ENCODE data around the gene COL4A2.
A peak's percentile ranks its signal among the peaks of the same experiment; 100 is the strongest.
"Not testable (repeated sequence)": the region's sequence is repeated elsewhere in the genome, so short reads cannot be mapped to it uniquely, and the experiment has no call there.

Gene COL4A2

GRCh38 chr13:110445722-110446574 is 138.9 kb downstream of the COL4A2 start:
- DNase-seq: no peak

DNA sequence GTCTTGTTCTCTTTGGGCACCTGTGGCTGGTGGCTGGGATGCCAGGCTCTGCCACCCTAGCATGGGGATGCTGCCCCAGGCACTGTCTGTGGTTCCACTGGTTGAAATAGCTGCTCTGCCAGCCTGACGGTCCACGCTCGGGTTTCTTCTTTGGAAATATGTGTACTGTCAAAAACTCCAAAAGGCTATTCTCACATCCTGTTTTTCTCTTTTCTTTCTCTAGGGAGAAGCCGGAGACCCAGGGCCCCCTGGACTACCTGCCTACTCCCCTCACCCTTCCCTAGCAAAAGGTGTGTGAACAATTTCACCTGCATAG is 139.4 kb downstream of the COL4A2 start:
- no peak for DNase-seq

GRCh38 chr13:110447058-110447511 is 140.0 kb downstream of the COL4A2 start:
- DNase-seq: no peak

GRCh38 chr13:110447801-110448200 is 140.7 kb downstream of the COL4A2 start:
- no peak for DNase-seq

- DNase-seq: peak; percentile 12 to 26
These were observed 141.1 kb downstream of the COL4A2 start for GRCh38 chr13:110448230-110448629.

DNA sequence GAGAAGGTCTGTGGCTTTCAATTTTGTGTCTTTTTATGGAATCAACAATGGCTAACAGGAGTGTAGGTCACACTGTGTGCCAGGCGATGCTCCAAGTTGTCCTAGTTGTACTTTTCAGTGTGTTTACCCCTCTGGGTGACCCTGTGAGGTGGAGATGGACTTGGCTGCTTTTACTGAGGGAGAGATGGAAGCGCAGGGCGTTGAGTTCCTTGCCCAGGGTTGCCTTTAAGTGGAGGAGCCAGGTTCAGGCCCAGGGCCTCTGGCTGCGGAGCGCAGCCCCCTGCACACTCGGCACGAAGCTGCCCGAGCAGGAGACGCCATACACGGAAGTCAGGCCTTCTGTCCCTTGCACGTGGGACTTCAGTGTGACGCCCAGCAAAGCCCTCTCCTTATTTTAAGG is 141.6 kb downstream of the COL4A2 start:
- no peak for DNase-seq

DNA sequence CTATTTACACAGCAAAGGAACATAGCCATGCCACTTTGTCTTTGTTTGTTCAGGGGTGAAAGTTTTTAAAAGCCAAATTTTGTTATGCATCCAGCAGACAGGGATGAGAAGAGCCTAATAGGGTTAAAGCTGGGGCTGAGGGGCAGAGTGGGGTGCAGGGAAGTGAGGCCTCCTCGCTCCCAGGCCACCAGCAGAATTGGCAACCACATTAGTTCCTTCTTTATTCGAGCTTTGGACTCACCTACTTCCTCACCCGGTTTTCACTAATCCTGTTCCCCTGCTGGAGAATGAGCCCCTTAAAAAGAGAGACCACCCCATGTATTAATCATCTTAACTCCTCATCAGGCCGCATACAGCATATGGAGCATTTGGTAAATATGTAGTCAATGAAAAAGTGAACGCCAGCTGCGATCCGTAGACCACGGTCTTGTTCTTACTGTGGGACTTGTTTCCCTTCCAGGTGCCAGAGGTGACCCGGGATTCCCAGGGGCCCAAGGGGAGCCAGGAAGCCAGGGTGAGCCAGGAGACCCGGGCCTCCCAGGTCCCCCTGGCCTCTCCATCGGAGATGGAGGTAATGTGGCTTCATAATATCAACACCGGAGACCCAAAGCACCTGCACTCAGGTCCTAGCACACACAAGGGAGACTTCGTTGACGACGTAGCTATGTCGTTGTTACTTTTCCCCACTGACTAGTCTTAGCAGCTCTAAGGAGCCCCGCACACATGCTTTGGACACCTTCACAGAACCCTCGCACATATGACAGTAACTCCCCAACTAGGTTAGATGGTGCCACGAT is 142.3 kb downstream of the COL4A2 start:
- DNase-seq: no peak

GRCh38 chr13:110450016-110450900 is 143.2 kb downstream of the COL4A2 start:
- DNase-seq: no peak

- no peak for DNase-seq
These were observed 144.1 kb downstream of the COL4A2 start for GRCh38 chr13:110450941-110451730.

DNA sequence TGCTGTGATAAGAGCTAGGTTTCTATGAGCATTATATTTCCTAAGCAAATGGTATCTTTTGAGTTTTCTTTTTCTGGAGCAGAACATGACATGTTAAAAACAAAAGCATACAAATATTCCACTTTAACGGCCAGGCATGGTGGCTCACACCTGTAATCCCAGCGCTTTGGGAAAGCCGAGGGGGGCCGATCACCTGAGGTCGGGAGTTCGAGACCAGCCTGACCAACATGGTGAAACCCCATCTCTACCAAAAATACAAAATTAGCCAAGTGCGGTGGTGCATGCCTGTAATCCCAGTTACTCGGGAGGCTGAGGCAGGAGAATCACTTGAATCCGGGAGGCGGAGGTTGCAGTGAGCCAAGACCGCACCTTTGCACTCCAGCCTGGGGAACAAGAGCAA is 146.0 kb downstream of the COL4A2 start:
- not testable (repeated sequence) for DNase-seq

DNA sequence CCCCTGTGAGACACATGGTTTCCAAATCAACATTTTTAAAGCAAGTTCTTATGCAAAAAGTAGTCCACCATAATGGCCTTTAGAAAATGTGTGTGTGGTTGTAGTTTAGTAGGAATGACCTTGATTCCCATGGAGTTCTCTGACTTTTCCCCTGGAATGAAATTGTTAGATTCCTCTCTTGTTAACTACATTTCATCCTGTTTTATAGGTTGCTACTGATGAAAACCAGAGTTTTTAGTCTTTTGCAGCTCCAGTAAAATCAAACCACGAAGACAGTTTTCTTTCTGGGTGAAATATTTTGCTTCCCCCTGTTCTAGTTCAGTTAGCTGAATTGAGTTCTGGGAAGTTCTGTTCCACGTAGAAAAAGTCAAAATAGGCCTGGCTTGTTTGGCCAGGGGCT is 146.7 kb downstream of the COL4A2 start:
- DNase-seq: no peak

GRCh38 chr13:110454227-110454859 is 147.3 kb downstream of the COL4A2 start:
- no peak for DNase-seq

- no peak for DNase-seq
These were observed 147.9 kb downstream of the COL4A2 start for GRCh38 chr13:110454956-110455355.

- no peak for DNase-seq
These were observed 148.4 kb downstream of the COL4A2 start for GRCh38 chr13:110455444-110455843.

- peak in 1 of 2 experiments; percentile 46 for DNase-seq
These were observed 148.9 kb downstream of the COL4A2 start for GRCh38 chr13:110455941-110456340.

DNA sequence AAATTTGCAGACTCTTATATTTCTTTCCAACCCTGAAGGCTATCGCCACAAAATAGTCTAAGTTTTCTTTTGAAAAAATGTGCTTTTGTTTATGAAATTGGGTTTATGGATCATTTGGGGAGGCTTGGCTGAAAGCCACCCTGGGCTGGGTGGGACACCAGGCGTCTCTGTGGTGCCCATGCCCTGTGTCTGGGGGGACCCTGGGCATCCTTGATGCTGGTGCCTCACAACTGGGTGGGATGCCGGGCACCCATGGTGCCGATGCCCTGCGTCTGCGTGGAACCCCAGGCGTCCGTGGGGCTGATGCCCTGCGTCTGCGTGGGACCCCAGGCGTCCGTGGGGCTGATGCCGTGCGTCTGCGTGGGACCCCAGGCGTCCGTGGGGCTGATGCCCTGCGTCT is 149.5 kb downstream of the COL4A2 start:
- DNase-seq: no peak

- DNase-seq: no peak
These were observed 150.3 kb downstream of the COL4A2 start for GRCh38 chr13:110457361-110457760.

- DNase-seq: no peak
These were observed 150.9 kb downstream of the COL4A2 start for GRCh38 chr13:110458017-110458416.

DNA sequence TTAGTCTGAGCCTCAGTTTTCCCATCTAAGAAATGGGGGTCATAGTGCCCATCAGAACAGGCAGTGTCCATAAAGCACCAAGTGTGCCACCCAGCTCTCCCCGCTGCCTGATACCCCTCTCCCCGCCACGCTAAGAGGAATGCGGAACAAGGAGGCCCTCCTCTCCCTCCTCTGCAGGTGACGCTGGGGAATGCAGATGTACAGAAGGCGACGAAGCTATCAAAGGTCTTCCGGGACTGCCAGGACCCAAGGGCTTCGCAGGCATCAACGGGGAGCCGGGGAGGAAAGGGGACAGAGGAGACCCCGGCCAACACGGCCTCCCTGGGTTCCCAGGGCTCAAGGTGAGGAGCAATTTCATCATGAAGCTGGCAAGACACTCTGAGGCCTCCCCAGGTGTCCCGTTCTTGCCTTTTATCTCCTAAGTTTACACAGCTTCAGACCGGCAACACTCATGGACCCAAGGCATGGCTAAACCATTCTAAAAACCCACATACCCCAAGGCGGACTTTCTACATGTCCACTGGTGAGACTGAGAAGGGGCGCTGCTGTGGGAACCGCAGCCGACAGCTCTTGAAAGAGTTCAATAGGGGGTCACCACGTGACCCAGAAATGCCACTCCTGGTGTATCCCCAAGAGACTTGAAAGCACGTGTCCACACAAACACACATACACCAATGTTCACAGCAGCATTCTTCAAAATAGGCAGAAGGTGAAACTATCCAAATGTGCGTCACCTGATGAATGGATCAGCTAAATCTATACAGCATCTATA is 151.7 kb downstream of the COL4A2 start:
- DNase-seq: no peak

DNA sequence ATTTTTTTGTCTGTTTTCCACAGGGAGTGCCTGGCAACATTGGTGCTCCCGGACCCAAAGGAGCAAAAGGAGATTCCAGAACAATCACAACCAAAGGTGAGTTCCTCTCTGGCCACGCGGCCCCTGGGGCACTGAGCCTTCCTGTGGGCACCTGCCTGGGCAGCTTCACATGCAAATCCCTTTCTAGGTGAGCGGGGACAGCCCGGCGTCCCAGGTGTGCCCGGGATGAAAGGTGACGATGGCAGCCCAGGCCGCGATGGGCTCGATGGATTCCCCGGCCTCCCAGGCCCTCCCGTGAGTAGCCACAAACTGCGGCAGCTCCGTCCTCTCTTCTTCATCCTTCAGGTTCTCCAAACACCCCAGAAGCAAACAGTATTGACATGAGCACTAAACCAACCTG is 155.0 kb downstream of the COL4A2 start:
- no peak for DNase-seq

- no peak for DNase-seq
These were observed 156.1 kb downstream of the COL4A2 start for GRCh38 chr13:110463156-110463555.
